OCI-LY7 (cell line): ENCODE measurements around the gene LONP2. TPM values are rescaled to one million over a fixed set of nuclear protein-coding genes. Genes with fewer than 3 reads are reported as not detected.

Experiments
- BruUV-seq: library from RNA; stranded (reverse); fragments of 400-500 nt; replicated peaks from 2 replicates; lab custom pipeline; 2021; lab: Mats Ljungman, UMichigan
- CTCF ChIA-PET: fragments of 300-600 bp; sonication (Branson Sonifier 250); formaldehyde crosslinking; loops from one replicate; lab custom pipeline; 2022; ENCODE audit warnings: antibody characterized with exemption; ENCODE audit not compliant: unreplicated experiment; lab: Charles Lee
- POLR2A ChIA-PET: fragments of 300-600 bp; sonication (Branson Sonifier 250); formaldehyde crosslinking; loops from one replicate; lab custom pipeline; 2022; ENCODE audit warnings: antibody characterized with exemption; lab: Charles Lee
- DNase-seq: peaks from one replicate; pipeline ENCODE4 v3.0.0-alpha.2; 2015; ENCODE audit warnings: low spot score
- H2AFZ ChIP-seq: fragments of 200-600 bp; sonication (generic), shearing (Covaris generic); 2 replicates; pipeline ENCODE4 v1.6.1; 2014; ENCODE audit warnings: mild to moderate bottlenecking, antibody characterized with exemption, low read length, moderate library complexity
- H3K27ac ChIP-seq: fragments of 200-600 bp; sonication (generic); 2 replicates; pipeline ENCODE4 v1.5.1; 2014; ENCODE audit warnings: mixed run types, low read depth, mild to moderate bottlenecking, moderate library complexity, low read length, inconsistent platforms; ENCODE audit not compliant: poor library complexity, severe bottlenecking
- H3K36me3 ChIP-seq: fragments of 200-600 bp; sonication (generic); 2 replicates; pipeline ENCODE4 v1.6.1; 2014; ENCODE audit warnings: mild to moderate bottlenecking, antibody characterized with exemption, low read length, moderate library complexity, mixed read lengths; ENCODE audit not compliant: insufficient read depth
- H3K4me1 ChIP-seq: fragments of 200-600 bp; sonication (generic); 2 replicates; pipeline ENCODE4 v1.5.1; 2014; ENCODE audit warnings: mild to moderate bottlenecking, low read length; ENCODE audit not compliant: insufficient read depth, poor library complexity, severe bottlenecking
- H3K4me2 ChIP-seq: fragments of 200-600 bp; sonication (generic); 2 replicates; pipeline ENCODE4 v1.6.1; 2014; ENCODE audit warnings: mild to moderate bottlenecking, low read length
- H3K4me3 ChIP-seq: fragments of 200-600 bp; sonication (generic); 2 replicates; pipeline ENCODE4 v1.5.1; 2014; ENCODE audit warnings: mild to moderate bottlenecking, low read depth, low read length; ENCODE audit not compliant: poor library complexity, severe bottlenecking
- H3K79me2 ChIP-seq: fragments of 200-600 bp; sonication (generic); 2 replicates; pipeline ENCODE4 v1.6.1; 2016; ENCODE audit warnings: low read depth, mild to moderate bottlenecking, low read length, moderate library complexity, mixed read lengths; ENCODE audit not compliant: insufficient read depth
- H3K9me2 ChIP-seq: fragments of 200-600 bp; sonication (generic); 2 replicates; pipeline ENCODE4 v1.6.1; 2016; ENCODE audit warnings: mild to moderate bottlenecking, low read length, mixed read lengths; ENCODE audit not compliant: insufficient read depth
- H3K9me3 ChIP-seq: fragments of 200-600 bp; sonication (generic); 2 replicates; pipeline ENCODE4 v1.6.1; 2014; ENCODE audit warnings: mild to moderate bottlenecking, mixed run types, low read length, mixed read lengths
- H4K20me1 ChIP-seq: fragments of 200-600 bp; sonication (generic); 2 replicates; pipeline ENCODE4 v1.6.1; 2014; ENCODE audit warnings: mild to moderate bottlenecking, antibody characterized with exemption, low read length, moderate library complexity, mixed read lengths; ENCODE audit not compliant: insufficient read depth
- EZH2phosphoT487 ChIP-seq: fragments of 200-600 bp; sonication (generic); IDR thresholded peaks from 2 replicates; pipeline ENCODE4 v1.6.1; 2018; ENCODE audit warnings: low read depth, borderline replicate concordance, mild to moderate bottlenecking, mixed run types, antibody characterized with exemption, low read length, moderate library complexity, mixed read lengths
- intact Hi-C: fragments of 100-400 bp; cut with micrococcal nuclease; formaldehyde crosslinking; loops from one replicate; pipeline ENCODE4 v1.10.0; 2022; ENCODE audit not compliant: unreplicated experiment
- total RNA-seq, 2 experiments: library from RNA; depleted of rRNA in 1 of 2; stranded (reverse); fragments of >200 nt in 1 of 2; shearing (Covaris generic) in 1 of 2; gene quantifications; 2 replicates each; pipeline ENCODE4 v1.2.3, GENCODE V29; 2014 to 2022
- TF ChIP-seq, protein P1 (sequence below): fragments of 200-600 bp; sonication (generic); conservative IDR thresholded peaks from 2 replicates; pipeline ENCODE4 v1.5.1; 2014; ENCODE audit warnings: mild to moderate bottlenecking, antibody characterized with exemption, low read length, moderate library complexity, mixed read lengths

The LONP2 gene
- total RNA-seq, 2 experiments from 2014 or later: 13.0 to 23.3 TPM

DNA sequence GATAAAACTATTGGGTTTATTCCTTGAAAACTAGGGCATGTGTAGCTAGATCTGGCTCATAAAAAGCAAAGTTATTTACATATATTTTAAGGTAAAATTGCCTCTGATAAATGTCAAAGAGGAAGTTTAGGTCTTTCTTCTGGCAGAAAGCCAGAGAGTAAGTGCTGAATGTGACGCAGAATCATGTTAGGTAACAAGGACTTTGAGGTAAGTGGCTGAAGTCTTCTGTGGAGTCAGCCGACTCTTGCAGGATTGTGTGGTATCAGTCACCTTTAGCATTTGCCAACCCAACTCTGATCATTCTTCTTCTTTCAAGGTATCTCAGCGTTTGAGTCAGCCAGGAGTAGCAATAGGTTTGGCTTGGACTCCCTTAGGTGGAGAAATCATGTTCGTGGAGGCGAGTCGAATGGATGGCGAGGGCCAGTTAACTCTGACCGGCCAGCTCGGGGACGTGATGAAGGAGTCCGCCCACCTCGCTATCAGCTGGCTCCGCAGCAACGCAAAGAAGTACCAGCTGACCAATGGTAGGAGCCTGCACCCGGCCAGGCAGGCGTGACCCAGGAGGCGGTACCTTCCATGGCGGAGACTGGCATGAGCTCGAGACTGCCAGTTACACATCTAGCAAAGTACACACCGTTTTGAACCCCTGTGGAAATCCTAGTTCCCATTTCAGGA, 103.2 kb downstream of the LONP2 start:
- CTCF ChIA-PET: no interaction called here
- Histone ChIP-seq H4K20me1 (no peaks in the 10 kb centered on the region), H3K27ac (no peak overlapping the region), H2AFZ (no peak overlapping the region), H3K4me1 (no peaks in the 10 kb centered on the region), H3K4me2 (no peak overlapping the region), H3K4me3 (no peak overlapping the region), H3K36me3 (peaks cover 20% of the 10 kb centered on the region), H3K9me3 (no peaks in the 10 kb centered on the region), H3K9me2 (no peaks in the 10 kb centered on the region), H3K79me2 (no peaks in the 10 kb centered on the region)
- BruUV-seq: no TSS peak
- POLR2A ChIA-PET: no interaction called here
- TF ChIP-seq EZH2phosphoT487: no peak
- TF ChIP-seq, protein P1, sequence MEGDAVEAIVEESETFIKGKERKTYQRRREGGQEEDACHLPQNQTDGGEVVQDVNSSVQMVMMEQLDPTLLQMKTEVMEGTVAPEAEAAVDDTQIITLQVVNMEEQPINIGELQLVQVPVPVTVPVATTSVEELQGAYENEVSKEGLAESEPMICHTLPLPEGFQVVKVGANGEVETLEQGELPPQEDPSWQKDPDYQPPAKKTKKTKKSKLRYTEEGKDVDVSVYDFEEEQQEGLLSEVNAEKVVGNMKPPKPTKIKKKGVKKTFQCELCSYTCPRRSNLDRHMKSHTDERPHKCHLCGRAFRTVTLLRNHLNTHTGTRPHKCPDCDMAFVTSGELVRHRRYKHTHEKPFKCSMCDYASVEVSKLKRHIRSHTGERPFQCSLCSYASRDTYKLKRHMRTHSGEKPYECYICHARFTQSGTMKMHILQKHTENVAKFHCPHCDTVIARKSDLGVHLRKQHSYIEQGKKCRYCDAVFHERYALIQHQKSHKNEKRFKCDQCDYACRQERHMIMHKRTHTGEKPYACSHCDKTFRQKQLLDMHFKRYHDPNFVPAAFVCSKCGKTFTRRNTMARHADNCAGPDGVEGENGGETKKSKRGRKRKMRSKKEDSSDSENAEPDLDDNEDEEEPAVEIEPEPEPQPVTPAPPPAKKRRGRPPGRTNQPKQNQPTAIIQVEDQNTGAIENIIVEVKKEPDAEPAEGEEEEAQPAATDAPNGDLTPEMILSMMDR: no peak
- no peak for DNase-seq
- intact Hi-C loops: no loop called here

DNA sequence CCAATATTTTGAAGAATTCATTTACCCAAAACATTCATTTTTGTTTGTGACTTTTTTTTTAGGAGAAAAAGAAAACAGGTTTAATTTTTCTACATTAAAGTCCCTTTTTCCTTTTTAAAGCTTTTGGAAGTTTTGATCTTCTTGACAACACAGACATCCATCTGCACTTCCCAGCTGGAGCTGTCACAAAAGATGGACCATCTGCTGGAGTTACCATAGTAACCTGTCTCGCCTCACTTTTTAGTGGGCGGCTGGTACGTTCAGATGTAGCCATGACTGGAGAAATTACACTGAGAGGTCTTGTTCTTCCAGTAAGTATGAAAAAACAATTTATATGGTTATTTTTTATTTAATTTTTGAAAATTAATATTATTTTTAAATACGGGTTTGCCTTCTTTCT, 103.9 kb downstream of the LONP2 start:
- TF ChIP-seq, protein P1: no peak
- TF ChIP-seq EZH2phosphoT487: no peak
- Histone ChIP-seq H2AFZ (no peak overlapping the region), H3K79me2 (no peaks in the 10 kb centered on the region), H4K20me1 (no peaks in the 10 kb centered on the region), H3K4me2 (no peak overlapping the region), H3K27ac (no peak overlapping the region), H3K4me3 (no peak overlapping the region), H3K36me3 (peaks cover 20% of the 10 kb centered on the region), H3K9me2 (no peaks in the 10 kb centered on the region), H3K4me1 (no peaks in the 10 kb centered on the region), H3K9me3 (no peaks in the 10 kb centered on the region)
- no TSS peak for BruUV-seq
- intact Hi-C loops: no loop called here
- DNase-seq: no peak
- CTCF ChIA-PET: no interaction called here
- POLR2A ChIA-PET: interaction anchor here (0.6 to 0.9 kb wide), 4 partner anchors 13 to 1720 kb away, joined by 3 read pairs; no protein-coding TSS in a partner anchor

DNA sequence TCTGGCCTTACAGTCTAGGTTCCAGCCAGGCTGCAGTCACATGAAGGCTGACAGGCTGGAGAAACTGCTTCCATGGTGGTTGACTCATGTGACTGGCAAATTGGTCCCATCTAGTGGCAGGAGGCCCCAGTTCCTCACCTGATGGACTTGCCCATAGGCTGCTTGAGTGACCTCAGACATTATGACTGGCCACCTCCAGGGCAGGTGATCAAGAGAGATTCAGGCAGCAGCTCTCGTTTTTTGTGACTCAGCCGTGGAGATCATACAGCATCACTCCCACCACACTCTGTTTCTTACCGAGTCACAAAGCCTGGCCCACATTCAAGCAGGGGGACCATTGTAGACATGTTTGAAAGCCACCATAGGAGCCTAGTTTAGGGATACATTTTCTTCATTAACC, 106.6 kb downstream of the LONP2 start:
- Histone ChIP-seq H3K4me3 (no peak overlapping the region), H4K20me1 (peaks cover under 1% of the 10 kb centered on the region; the same call in 1 of the 2 replicates), H2AFZ (no peak overlapping the region), H3K27ac (no peak overlapping the region), H3K4me1 (no peaks in the 10 kb centered on the region), H3K9me3 (no peaks in the 10 kb centered on the region), H3K79me2 (no peaks in the 10 kb centered on the region), H3K9me2 (no peaks in the 10 kb centered on the region), H3K36me3 (peaks cover 40% of the 10 kb centered on the region), H3K4me2 (no peak overlapping the region)
- TF ChIP-seq, protein P1: no peak
- TF ChIP-seq EZH2phosphoT487: no peak
- intact Hi-C loops: loop anchor here (5.0 kb wide), 1 partner anchor 192 kb away; no protein-coding TSS in a partner anchor
- ChIA-PET CTCF (no interaction called here), POLR2A (interaction anchor here (1.2 kb wide), 1 partner anchor 273 kb away, joined by 4 read pairs; no protein-coding TSS in a partner anchor)
- BruUV-seq: no TSS peak
- DNase-seq: no peak
